ENCODE data around the gene DRC7. TPM values are rescaled to one million over a fixed set of nuclear protein-coding genes. Genes with fewer than 3 reads are reported as not detected.

The DRC7 gene
- total and polyA plus RNA-seq, 9 of the 15 experiments (the other 6 are each of a cell fraction or from before 2014, with no cell fraction given) = 0.04 to 0.33 (median 0.12) TPM; not detected in 3

DNA sequence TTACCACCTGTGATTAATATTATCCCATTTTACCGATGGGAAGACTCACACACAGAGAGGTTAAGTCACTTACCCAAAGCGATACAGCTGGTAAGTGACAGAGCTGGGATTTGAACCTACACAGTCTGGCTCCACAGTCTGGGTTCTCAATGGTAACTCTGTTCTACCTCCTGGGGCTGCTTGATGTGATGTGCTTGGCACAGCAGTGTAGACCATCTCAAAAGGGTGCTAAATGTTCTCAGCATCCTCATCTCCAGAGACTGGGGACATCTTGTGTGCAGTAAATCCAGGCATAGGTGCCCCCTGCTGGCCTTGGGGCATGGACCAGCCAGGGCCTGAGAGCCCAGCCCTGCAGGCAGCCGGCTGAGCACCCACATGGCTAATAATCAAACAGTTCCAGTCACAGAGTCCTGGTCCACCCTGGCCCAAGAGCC lies 25.6 kb downstream of the DRC7 start:
- Histone ChIP-seq H3K4me2 (ENCODE audit: insufficient read depth, low read length) (no peak overlapping the region), H3K4me3 (no peak overlapping the region), H3K27ac (ENCODE audit: extremely low read depth, low read depth, low read length) (no peak overlapping the region), H3K27me3 (ENCODE audit: control insufficient read depth in 2 of 2, insufficient read depth in 2 of 2, low read length in 2 of 2) (peaks cover 4 to 14% of the 10 kb centered on the region in 2 experiments; a peak in 4 of 5 replicates), H3K9me1 (ENCODE audit: control insufficient read depth, insufficient read depth, low read length) (no peaks in the 10 kb centered on the region), H2AFZ (ENCODE audit: low read depth, low read length) (no peak overlapping the region), H3K4me1 (replicated peaks in 1 of 2; ENCODE audit: control insufficient read depth in 2 of 2, insufficient read depth in 2 of 2, low read length in 2 of 2) (peaks cover 9 to 12% of the 10 kb centered on the region in 2 experiments; a peak in 4 of 5 replicates), H4K20me1 (replicated peaks; ENCODE audit: control insufficient read depth, insufficient read depth, low read length) (no peaks in the 10 kb centered on the region), H3K79me2 (ENCODE audit: control insufficient read depth, insufficient read depth, low read length) (no peaks in the 10 kb centered on the region), H3K36me3 (ENCODE audit: control insufficient read depth, insufficient read depth, low read length) (no peaks in the 10 kb centered on the region), H3K9ac (ENCODE audit: insufficient read depth in 1 of 2, low read depth in 2 of 2, low read length in 2 of 2) (no peak overlapping the region), H3K9me3 (replicated peaks; ENCODE audit: control insufficient read depth, insufficient read depth, low read depth, low read length) (no peaks in the 10 kb centered on the region)
- intact Hi-C loops (cut with micrococcal nuclease) = loop anchor here (1.0 to 5.0 kb wide), 3 partner anchors 59 to 128 kb away; no protein-coding TSS in a partner anchor
- FAIRE-seq (peak; percentile 63), DNase-seq (ENCODE audit: extremely low read depth in 1 of 4, low spot score in 3 of 4) (peak; percentile 60 to 73 (median 68)), ATAC-seq (peak; percentile 94)
- 43% methylated on average over 3 of the region's 3 CpGs for WGBS (ENCODE audit: insufficient coverage, low coverage, missing lambda C conversion rate)
- in situ Hi-C loops (cut with MboI) = no loop called here
- CTCF ChIA-PET (ENCODE audit: low intra/inter-chr PET ratio) = interaction anchor here (1.5 to 4.0 kb wide), 3 partner anchors 59 to 129 kb away, joined by 13 to 44 read pairs (median 13); no protein-coding TSS in a partner anchor
- POLR2A ChIA-PET = interaction anchor here (1.5 kb wide), 1 partner anchor 15 kb away, joined by 4 read pairs; no protein-coding TSS in a partner anchor
- no TSS peak for BruUV-seq (replicated peaks)
- no peak for TF ChIP-seq RHOXF2B (CRISPR knock-in tag; conservative IDR thresholded peaks at IDR 0.05)
- TF ChIP-seq U2AF1 (optimal IDR thresholded peaks at IDR 0.05; ENCODE audit: low read depth, low read length) = no peak
- peak; percentile 90; the same call in 1 of the 2 replicates for TF ChIP-seq CTBP1 (IDR thresholded peaks at IDR 0.05; ENCODE audit: borderline replicate concordance)
- no peak for TF ChIP-seq TBL1XR1 (IDR thresholded peaks at IDR 0.05; ENCODE audit: low read length in 2 of 2)
- TF ChIP-seq CGGBP1 (CRISPR knock-in tag; IDR thresholded peaks at IDR 0.05) = no peak
- TF ChIP-seq DPF2 (IDR thresholded peaks at IDR 0.05) = no peak
- no peak for TF ChIP-seq TAF15 (IDR thresholded peaks at IDR 0.05; ENCODE audit: low read depth, low read length)
- TF ChIP-seq, protein P1, sequence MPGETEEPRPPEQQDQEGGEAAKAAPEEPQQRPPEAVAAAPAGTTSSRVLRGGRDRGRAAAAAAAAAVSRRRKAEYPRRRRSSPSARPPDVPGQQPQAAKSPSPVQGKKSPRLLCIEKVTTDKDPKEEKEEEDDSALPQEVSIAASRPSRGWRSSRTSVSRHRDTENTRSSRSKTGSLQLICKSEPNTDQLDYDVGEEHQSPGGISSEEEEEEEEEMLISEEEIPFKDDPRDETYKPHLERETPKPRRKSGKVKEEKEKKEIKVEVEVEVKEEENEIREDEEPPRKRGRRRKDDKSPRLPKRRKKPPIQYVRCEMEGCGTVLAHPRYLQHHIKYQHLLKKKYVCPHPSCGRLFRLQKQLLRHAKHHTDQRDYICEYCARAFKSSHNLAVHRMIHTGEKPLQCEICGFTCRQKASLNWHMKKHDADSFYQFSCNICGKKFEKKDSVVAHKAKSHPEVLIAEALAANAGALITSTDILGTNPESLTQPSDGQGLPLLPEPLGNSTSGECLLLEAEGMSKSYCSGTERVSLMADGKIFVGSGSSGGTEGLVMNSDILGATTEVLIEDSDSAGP (CRISPR knock-in tag; IDR thresholded peaks at IDR 0.05) = no peak
- TF ChIP-seq PURB (CRISPR knock-in tag; IDR thresholded peaks at IDR 0.05; ENCODE audit: low read depth) = no peak
- TF ChIP-seq, protein P2, sequence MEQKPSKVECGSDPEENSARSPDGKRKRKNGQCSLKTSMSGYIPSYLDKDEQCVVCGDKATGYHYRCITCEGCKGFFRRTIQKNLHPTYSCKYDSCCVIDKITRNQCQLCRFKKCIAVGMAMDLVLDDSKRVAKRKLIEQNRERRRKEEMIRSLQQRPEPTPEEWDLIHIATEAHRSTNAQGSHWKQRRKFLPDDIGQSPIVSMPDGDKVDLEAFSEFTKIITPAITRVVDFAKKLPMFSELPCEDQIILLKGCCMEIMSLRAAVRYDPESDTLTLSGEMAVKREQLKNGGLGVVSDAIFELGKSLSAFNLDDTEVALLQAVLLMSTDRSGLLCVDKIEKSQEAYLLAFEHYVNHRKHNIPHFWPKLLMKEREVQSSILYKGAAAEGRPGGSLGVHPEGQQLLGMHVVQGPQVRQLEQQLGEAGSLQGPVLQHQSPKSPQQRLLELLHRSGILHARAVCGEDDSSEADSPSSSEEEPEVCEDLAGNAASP (IDR thresholded peaks at IDR 0.05) = no peak
- TF ChIP-seq, protein P3, sequence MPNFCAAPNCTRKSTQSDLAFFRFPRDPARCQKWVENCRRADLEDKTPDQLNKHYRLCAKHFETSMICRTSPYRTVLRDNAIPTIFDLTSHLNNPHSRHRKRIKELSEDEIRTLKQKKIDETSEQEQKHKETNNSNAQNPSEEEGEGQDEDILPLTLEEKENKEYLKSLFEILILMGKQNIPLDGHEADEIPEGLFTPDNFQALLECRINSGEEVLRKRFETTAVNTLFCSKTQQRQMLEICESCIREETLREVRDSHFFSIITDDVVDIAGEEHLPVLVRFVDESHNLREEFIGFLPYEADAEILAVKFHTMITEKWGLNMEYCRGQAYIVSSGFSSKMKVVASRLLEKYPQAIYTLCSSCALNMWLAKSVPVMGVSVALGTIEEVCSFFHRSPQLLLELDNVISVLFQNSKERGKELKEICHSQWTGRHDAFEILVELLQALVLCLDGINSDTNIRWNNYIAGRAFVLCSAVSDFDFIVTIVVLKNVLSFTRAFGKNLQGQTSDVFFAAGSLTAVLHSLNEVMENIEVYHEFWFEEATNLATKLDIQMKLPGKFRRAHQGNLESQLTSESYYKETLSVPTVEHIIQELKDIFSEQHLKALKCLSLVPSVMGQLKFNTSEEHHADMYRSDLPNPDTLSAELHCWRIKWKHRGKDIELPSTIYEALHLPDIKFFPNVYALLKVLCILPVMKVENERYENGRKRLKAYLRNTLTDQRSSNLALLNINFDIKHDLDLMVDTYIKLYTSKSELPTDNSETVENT (CRISPR knock-in tag; IDR thresholded peaks at IDR 0.05) = no peak
- TF ChIP-seq XRCC5 (IDR thresholded peaks at IDR 0.05; ENCODE audit: low read depth, low read length) = peak; percentile 58; the same call in 1 of the 2 replicates
- 0 out of 2 replicates have a peak, but pooled peaks have one; percentile 19 for TF ChIP-seq SOX6 (IDR thresholded peaks at IDR 0.05)
- no peak for TF ChIP-seq FOXA3 (CRISPR knock-in tag; conservative IDR thresholded peaks at IDR 0.05 in 1 of 2, IDR thresholded peaks at IDR 0.05 in 1 of 2)
- TF ChIP-seq COPS2 (conservative IDR thresholded peaks at IDR 0.05) = no peak
- TF ChIP-seq E2F5 (CRISPR knock-in tag; IDR thresholded peaks at IDR 0.05) = no peak
- no peak for TF ChIP-seq SAFB2 (IDR thresholded peaks at IDR 0.05; ENCODE audit: borderline replicate concordance, low read depth, low read length, severe bottlenecking)
